Fibroblast of lung (primary cell): ENCODE results near the gene FAM204A. TPM values are rescaled to one million over a fixed set of nuclear protein-coding genes. Genes with fewer than 3 reads are reported as not detected.

ENCODE experiments used
- DNase-seq, 2 donors: peaks; one replicate each; pipeline versions ENCODE4 v3.0.0 to v3.0.0-alpha.2; 2010; ENCODE audit warnings: low read depth in 2 of 2
- H2AFZ ChIP-seq: 2 replicates; pipeline ENCODE4 v1.5.1; 2012; ENCODE audit warnings: low read length, control low read depth, inconsistent platforms
- H3K27ac ChIP-seq: 2 replicates; pipeline ENCODE4 v1.5.1; 2011; ENCODE audit warnings: low read length, control low read depth; ENCODE audit not compliant: insufficient read depth
- H3K27me3 ChIP-seq: 2 replicates; pipeline ENCODE4 v1.5.1; 2011; ENCODE audit warnings: mild to moderate bottlenecking, low read length; ENCODE audit not compliant: control insufficient read depth, insufficient read depth
- H3K36me3 ChIP-seq: 2 replicates; pipeline ENCODE4 v1.5.1; 2011; ENCODE audit warnings: low read length; ENCODE audit not compliant: control insufficient read depth, insufficient read depth
- H3K4me1 ChIP-seq: 2 replicates; pipeline ENCODE4 v1.5.1; 2011; ENCODE audit warnings: low read length; ENCODE audit not compliant: control insufficient read depth, insufficient read depth; ENCODE audit errors: extremely low read depth
- H3K4me2 ChIP-seq: 2 replicates; pipeline ENCODE4 v1.5.1; 2011; ENCODE audit warnings: low read length, control low read depth; ENCODE audit not compliant: insufficient read depth; ENCODE audit errors: extremely low read depth
- H3K4me3 ChIP-seq, 4 experiments: fragments of 200-600 bp in 1 of 4; sonication (generic) in 1 of 4; replicated peaks in 1 of 4; 2 replicates each; pipeline ENCODE4 v1.5.1; 2011 to 2016; ENCODE audit warnings: low read length in 4 of 4, low read depth in 3 of 4, mild to moderate bottlenecking in 3 of 4, control low read depth in 2 of 4, inconsistent platforms in 1 of 4, mixed read lengths in 1 of 4; ENCODE audit not compliant: insufficient read depth in 1 of 4; ENCODE audit errors: control extremely low read depth in 1 of 4
- H3K79me2 ChIP-seq: 2 replicates; pipeline ENCODE4 v1.5.1; 2012; ENCODE audit warnings: mild to moderate bottlenecking, low read length, inconsistent platforms; ENCODE audit not compliant: control insufficient read depth, insufficient read depth
- H3K9ac ChIP-seq: 2 replicates; pipeline ENCODE4 v1.5.1; 2011; ENCODE audit warnings: mild to moderate bottlenecking, low read length, control low read depth; ENCODE audit not compliant: insufficient read depth
- H3K9me3 ChIP-seq: 2 replicates; pipeline ENCODE4 v1.5.1; 2012; ENCODE audit warnings: low read depth, low read length; ENCODE audit not compliant: control insufficient read depth, insufficient read depth
- H4K20me1 ChIP-seq: 2 replicates; pipeline ENCODE4 v1.5.1; 2011; ENCODE audit warnings: low read length; ENCODE audit not compliant: control insufficient read depth, insufficient read depth; ENCODE audit errors: extremely low read depth
- EZH2 ChIP-seq: IDR thresholded peaks from 2 replicates; pipeline ENCODE4 v1.5.1; 2012; ENCODE audit warnings: low read length, control low read depth, mild to moderate bottlenecking; ENCODE audit errors: missing control alignments
- polyA plus RNA-seq, 2 donors: library from polyadenylated mRNA; depleted of rRNA in 1 of 2; stranded (reverse) in 1 of 2; unstranded in 1 of 2; fragments of >200 nt; gene quantifications; 2 replicates each; pipeline ENCODE4 v1.2.1, GENCODE V29; 2011 to 2012; ENCODE audit warnings: missing spikeins in 1 of 2
- total RNA-seq: library from RNA; depleted of rRNA; stranded (reverse); fragments of >200 nt; gene quantifications from 2 replicates; pipeline ENCODE4 v1.2.1, GENCODE V29; 2014
- TF ChIP-seq, protein P1 (sequence below), 2 donors: IDR thresholded peaks in 1 of 2; conservative IDR thresholded peaks in 1 of 2; 1 replicate in 1 of 2; 2 replicates in 1 of 2; pipeline ENCODE4 v1.5.1; 2011 to 2012; ENCODE audit warnings: low read length in 2 of 2, control low read depth in 1 of 2, inconsistent platforms in 1 of 2, low read depth in 1 of 2, mild to moderate bottlenecking in 1 of 2

The FAM204A gene
- total and polyA plus RNA-seq, 2 donors (not counting 1 experiment from before 2014, with no cell fraction given), result 47.2 to 54.8 TPM

GRCh38 chr10:118271671-118272070 lies 70.5 kb downstream of the FAM204A start:
- H3K79me2 ChIP-seq, result no peaks in the 10 kb centered on the region
- no peaks in the 10 kb centered on the region for H3K27me3 ChIP-seq
- H4K20me1 ChIP-seq, result no peaks in the 10 kb centered on the region
- no peaks in the 10 kb centered on the region for H3K4me1 ChIP-seq
- no peak for TF ChIP-seq EZH2
- TF ChIP-seq, protein P1, sequence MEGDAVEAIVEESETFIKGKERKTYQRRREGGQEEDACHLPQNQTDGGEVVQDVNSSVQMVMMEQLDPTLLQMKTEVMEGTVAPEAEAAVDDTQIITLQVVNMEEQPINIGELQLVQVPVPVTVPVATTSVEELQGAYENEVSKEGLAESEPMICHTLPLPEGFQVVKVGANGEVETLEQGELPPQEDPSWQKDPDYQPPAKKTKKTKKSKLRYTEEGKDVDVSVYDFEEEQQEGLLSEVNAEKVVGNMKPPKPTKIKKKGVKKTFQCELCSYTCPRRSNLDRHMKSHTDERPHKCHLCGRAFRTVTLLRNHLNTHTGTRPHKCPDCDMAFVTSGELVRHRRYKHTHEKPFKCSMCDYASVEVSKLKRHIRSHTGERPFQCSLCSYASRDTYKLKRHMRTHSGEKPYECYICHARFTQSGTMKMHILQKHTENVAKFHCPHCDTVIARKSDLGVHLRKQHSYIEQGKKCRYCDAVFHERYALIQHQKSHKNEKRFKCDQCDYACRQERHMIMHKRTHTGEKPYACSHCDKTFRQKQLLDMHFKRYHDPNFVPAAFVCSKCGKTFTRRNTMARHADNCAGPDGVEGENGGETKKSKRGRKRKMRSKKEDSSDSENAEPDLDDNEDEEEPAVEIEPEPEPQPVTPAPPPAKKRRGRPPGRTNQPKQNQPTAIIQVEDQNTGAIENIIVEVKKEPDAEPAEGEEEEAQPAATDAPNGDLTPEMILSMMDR (conservative IDR thresholded peaks at IDR 0.05 in 1 of 2, IDR thresholded peaks at IDR 0.05 in 1 of 2; ENCODE audit: low read depth in 1 of 2, low read length in 2 of 2), result no peak
- H2AFZ ChIP-seq, result no peak overlapping the region
- peak overlapping the region in 3 of 4 experiments; percentile 16 to 32 (median 23) for H3K4me3 ChIP-seq
- no peaks in the 10 kb centered on the region for H3K36me3 ChIP-seq
- DNase-seq, result peak in 1 of 2 donors; percentile 1
- H3K27ac ChIP-seq, result no peak overlapping the region
- H3K9ac ChIP-seq, result no peak overlapping the region
- H3K9me3 ChIP-seq, result no peaks in the 10 kb centered on the region
- peak overlapping the region; percentile 59 for H3K4me2 ChIP-seq

DNA sequence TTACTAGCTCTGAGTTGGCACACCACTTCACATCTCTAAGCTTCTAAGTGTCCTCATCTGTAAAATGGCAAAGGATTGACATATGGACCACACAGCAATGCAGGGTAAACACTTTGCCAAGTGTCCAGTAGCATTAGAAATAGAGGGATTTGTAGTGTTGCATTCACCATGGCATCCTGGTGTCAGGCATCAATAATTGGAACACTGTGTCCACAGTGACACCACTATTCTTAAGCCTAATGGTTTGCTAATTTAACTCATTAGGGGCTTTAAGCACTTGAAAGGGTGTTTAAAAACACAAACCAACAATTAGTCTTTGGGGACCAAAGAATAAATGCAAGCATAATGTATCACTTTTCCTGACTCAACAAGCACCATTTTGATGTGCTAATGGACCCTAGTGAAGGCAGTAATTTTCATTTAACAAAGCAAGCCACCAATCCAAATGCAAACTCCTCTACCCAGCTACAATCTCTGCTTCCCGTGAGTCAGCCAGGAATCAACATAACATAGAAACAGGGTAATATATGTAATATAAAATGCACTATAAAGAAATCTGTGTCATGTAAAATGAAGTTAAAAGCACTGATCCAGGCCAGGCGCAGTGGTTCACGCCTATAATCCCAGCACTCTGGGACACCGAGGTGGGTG lies 75.9 kb downstream of the FAM204A start:
- Histone ChIP-seq H3K9ac (no peak overlapping the region), H3K9me3 (no peaks in the 10 kb centered on the region), H4K20me1 (no peaks in the 10 kb centered on the region), H3K4me1 (no peaks in the 10 kb centered on the region), H3K36me3 (no peaks in the 10 kb centered on the region), H2AFZ (no peak overlapping the region), H3K4me3 (no peak overlapping the region), H3K79me2 (no peaks in the 10 kb centered on the region), H3K4me2 (no peak overlapping the region), H3K27ac (no peak overlapping the region), H3K27me3 (no peaks in the 10 kb centered on the region)
- no peak for DNase-seq
- no peak for TF ChIP-seq EZH2
- TF ChIP-seq, protein P1 (conservative IDR thresholded peaks at IDR 0.05 in 1 of 2, IDR thresholded peaks at IDR 0.05 in 1 of 2; ENCODE audit: low read depth in 1 of 2, low read length in 2 of 2), result no peak

GRCh38 chr10:118264838-118265470 lies 77.2 kb downstream of the FAM204A start:
- H3K9ac ChIP-seq, result no peak overlapping the region
- H2AFZ ChIP-seq, result no peak overlapping the region
- H3K27ac ChIP-seq, result no peak overlapping the region
- no peaks in the 10 kb centered on the region for H4K20me1 ChIP-seq
- no peak overlapping the region for H3K4me3 ChIP-seq
- H3K79me2 ChIP-seq, result no peaks in the 10 kb centered on the region
- no peaks in the 10 kb centered on the region for H3K9me3 ChIP-seq
- H3K4me2 ChIP-seq, result no peak overlapping the region
- TF ChIP-seq, protein P1 (conservative IDR thresholded peaks at IDR 0.05 in 1 of 2, IDR thresholded peaks at IDR 0.05 in 1 of 2; ENCODE audit: low read depth in 1 of 2, low read length in 2 of 2), result peak in 1 of 2 donors; percentile 2
- TF ChIP-seq EZH2, result no peak
- DNase-seq, result no peak
- no peaks in the 10 kb centered on the region for H3K27me3 ChIP-seq
- no peaks in the 10 kb centered on the region for H3K36me3 ChIP-seq
- no peaks in the 10 kb centered on the region for H3K4me1 ChIP-seq
